Ureter (tissue), 1 donor: ENCODE results near the gene CETP. TPM values are rescaled to one million over a fixed set of nuclear protein-coding genes. Genes with fewer than 3 reads are reported as not detected.
"Not testable (repeated sequence)": the region's sequence is repeated elsewhere in the genome, so short reads cannot be mapped to it uniquely, and the experiment has no call there.

Experiments
- DNase-seq: peaks from one replicate; pipeline ENCODE4 v3.0.0-alpha.2; 2020; ENCODE audit warnings: low spot score
- total RNA-seq: library from RNA; stranded (reverse); gene quantifications from one replicate; pipeline ENCODE4 v1.2.4, GENCODE V29; 2023
- donor health status: DM: yes; HTN: yes; CAD: no.

The CETP gene
- total RNA-seq, 1 donor from 2014 or later: 0.42 TPM

DNA sequence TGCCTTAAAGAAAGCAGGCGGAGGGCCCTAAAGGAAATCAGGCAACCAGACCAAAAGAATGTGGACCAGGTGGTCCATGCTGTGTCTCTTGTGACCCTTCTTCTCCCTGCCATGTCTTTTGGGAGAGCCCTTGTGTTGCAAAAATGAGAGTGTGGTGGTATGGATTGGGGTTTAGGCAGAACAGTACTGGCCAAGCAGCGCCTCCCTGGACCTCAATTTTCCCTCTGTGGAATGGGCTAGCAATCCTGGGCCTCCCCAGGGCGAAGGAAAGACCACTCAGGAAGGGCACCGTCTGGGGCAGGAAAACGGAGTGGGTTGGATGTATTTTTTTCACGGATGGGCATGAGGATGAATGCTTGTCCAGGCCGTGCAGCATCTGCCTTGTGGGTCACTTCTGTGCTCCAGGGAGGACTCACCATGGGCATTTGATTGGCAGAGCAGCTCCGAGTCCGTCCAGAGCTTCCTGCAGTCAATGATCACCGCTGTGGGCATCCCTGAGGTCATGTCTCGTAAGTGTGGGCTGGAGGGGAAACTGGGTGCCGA is 20.1 kb downstream of the CETP start:
- DNase-seq: no peak

DNA sequence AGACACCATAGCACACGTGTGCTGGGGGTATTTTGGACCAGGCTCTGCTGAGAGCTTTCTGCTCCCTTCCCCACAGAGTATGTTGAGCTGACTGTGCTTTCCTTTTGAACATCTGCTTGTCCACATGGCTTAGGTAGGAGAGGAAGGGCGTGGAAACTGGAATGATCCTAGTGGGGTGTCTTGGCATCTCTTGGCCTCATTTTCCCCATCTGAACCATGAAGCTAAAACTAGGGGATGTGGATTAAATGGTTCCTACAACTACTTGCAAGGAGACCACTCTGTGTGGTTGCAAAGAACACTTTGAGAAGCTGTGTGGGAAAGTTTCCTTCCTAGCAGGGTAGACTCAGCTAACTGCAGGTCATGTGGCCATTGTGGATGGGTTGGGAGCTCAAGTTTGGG is 20.9 kb downstream of the CETP start:
- DNase-seq: no peak

- no peak for DNase-seq
Observed at GRCh38 chr16:56983211-56983751, 21.5 kb downstream of the CETP start.

DNA sequence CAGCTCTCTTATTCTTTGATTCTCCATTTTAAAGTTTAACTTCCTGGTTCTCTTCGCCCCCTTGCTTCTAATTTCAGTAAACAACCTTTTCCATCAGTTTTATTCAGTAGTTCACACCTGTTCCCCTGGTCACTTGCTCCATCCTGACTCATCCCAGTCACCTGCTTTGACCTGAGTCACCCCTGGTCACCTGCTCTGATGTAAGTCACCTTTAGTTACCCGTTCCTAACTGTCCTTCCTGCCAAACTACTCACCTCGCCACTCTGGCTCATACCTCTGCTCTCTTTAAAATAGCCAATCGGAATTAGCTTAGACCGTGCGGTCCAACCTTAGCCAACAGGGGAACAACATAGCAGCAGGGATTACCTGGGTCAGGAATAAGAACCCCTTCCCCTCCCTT is 22.9 kb downstream of the CETP start:
- DNase-seq: no peak

DNA sequence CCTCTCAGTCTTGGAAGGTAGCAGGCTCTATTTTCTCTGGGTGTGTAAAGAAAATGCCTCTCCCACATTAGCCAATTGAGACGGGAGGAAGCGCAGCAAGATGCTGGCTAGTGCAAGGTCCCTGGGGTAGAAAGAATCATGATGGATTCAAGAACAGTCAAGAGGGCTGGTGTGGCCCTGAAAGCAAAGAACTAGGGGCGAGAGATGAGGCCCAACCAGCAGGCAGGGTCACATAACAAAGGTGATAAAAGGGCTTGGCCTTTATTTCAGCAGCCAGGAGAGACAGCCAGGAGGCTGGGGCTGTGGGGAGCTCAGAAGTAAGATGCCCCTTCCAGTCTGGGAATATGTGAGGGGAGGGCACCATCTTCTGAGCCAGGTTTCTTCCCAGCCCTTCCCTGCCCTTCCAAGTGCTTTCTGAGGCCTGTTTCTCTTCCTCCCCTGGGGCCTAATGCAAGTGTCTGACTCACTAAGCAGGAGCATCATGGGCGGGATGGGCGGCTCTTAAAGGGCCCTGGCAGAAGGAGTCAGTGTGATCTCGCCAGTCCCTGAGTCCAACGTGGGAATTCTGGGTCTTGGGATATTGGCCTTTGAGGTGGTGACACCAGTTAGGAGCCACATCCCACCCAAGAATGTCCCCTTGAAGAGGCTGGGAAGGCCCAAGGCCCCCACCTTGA is 23.7 kb downstream of the CETP start:
- DNase-seq: peak; percentile 65

DNA sequence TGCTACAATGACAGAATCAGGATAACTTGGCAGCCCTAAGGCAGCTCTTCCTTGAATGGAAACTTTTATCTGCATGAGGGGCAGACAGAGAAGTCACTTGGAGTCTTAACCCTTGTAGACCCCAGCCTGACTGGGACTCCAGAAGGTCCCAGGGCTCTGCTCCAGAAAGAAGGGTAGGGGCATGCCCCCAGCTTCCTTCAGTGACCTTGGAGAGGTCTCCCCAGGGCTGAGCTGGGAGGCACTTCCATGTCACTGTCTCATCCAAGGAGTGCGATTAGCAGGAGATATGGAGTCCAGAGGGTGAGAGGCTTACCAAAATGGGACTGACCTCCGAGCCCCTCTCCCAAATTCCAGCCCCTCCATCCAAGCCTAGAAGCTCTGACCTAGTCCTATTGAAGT is 24.2 kb downstream of the CETP start:
- DNase-seq: no peak

GRCh38 chr16:56986361-56986760 is 24.6 kb downstream of the CETP start:
- DNase-seq: no peak

GRCh38 chr16:56986908-56987307 is 25.2 kb downstream of the CETP start:
- DNase-seq: not testable (repeated sequence)

DNA sequence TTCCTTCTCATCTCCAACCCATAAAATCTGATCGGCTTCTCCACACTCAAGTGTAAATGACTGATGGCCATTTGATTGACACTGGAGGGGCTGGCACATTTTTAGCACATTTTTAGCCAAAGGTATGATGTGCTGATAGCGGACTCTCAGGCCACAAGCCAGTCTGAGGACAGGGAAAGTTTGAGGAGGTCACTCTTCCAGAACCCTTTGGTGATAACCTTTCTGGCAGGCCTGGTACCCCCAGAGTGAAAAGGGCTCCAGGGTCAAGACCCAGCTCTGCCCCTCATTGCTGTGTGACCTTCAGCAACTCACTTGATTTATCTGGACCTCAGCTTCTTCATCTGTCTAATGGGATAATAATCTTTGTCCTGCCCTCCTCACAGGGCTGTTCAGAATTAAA is 25.9 kb downstream of the CETP start:
- no peak for DNase-seq

GRCh38 chr16:56988161-56988947 is 26.6 kb downstream of the CETP start:
- DNase-seq: no peak

GRCh38 chr16:56988948-56989945 is 27.5 kb downstream of the CETP start, which contains the start of gene NLRC5:
TSS of gene NLRC5 (plus strand) at chr16:56989557. CDS start at chr16:57020713, 31,156 bp downstream.
- DNase-seq: peak; percentile 88

DNA sequence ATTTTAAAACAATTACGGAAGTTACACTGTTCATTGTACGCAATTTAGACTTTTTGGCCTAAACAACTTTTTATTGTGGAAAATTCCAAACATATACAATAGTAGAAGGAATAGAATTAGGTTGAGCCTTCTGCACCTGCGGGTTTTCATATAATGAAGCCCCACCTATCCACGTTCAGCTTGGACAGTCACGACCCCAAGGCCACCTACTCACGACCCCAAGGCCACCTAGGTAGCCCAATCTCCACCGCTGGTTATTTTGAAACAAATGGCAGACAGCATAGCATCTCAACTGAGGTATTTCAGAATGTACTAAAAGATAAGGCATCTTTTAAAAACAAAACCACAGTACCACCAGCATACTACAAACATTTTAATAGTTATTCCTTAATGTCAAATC is 28.2 kb downstream of the CETP start:
- no peak for DNase-seq

DNA sequence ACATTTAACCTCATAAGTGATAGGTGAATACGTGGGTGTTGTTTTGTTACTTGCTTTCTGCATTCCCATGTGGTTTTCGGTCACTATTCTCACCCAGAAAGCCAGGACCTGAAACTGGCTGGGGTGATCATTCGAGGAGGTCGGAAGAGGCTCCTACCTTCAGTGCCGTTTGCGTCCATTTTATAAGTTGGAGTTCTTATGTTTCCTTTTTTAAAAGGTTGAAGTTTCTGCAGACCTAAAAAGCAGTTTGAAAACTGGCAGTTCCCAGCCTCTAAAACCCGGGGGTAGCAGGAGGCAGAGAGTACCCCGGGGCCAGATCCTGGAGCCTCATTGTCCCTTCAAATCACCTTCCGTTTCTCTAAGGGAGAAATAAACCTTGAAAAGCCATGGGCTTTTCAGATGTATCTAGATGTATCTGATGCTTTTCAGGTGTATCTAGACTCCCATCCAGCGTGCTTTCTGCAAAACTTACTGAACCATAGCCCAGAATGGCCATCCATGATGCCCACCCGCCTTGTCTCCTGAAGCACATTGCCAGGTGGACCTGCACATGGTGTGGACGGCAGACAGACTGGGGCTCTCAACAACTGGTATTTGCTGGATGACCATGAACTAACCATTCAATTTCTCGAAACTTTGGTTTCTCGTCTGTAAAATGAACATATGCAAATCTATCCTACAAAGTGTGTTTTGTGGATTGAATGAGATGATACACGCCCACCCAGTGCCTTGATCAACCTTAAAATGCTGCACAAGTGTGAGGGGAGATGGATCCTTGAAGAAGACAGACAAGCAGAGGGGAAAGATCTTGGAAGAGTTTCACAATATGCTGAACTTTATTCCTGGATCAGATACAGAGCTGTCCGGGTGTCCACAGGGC is 28.9 kb downstream of the CETP start:
- DNase-seq: no peak

DNA sequence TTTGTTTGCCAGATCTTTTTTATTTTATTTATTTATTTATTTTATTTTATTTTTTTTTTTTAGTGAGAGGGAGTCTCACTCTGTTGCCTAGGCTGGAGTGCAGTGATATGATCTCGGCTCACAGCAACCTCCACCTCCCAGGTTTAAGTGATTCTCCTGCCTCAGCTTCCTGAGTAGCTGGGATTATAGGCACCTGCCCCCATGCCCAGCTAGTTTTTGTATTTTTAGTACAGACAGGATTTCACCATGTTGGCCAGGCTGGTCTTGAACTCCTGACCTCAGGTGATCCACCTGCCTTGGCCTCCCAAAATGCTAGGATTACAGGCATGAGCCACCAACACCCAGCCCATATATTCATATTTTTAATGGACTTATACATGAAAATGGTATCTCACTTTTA is 30.7 kb downstream of the CETP start:
- DNase-seq: not testable (repeated sequence)

DNA sequence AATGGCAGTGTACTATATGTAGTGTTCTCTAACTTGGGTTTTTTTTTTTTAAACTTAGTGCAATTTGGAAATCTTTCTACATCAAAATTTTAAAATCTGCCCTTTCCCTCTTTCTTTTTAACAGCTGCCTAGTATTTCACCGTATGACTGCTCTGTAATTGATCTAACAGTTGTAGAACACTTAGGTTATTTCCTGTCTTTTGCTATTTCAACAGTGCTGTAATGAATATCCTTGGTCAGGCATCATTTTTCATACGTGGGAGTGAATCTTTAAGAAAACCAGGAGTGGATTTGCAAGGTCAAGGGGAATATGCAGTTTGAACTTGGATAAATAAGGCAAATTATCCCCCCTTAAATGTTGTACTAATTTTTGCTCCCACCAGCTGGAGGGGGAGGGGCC is 31.5 kb downstream of the CETP start:
- DNase-seq: no peak

GRCh38 chr16:56994311-56994710 is 32.6 kb downstream of the CETP start:
- DNase-seq: no peak

DNA sequence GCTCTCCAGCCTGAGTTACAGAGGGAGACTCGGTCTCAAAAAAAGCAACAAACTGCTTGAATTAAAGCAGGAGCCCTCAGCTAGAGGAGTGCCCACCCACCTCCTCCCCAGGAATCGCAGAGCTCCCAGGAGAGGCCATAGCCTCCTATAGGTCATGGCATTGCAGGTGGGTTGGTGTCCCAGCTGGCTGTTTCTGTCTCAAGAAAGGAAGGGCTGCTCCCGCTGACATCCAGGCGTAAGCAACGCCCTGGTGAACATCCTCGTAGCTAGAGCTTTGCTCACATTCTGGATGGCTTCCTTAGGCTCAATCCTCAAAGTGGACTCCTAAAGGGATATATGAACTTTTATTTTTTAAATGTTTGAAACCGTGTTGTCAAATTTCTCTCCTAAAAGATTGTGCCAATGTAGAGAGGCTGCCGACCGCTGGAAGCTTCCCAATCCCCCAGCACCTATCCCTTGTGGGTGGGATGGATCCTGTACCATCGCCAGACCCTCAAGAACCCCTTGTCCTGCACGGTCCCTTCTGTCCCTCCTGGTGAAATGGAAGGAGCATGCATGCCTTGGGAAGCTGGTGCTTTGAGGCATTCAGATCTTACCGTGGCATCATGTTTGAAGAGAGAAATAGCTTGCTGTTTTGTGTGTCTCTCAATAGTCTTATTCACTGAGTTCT is 33.5 kb downstream of the CETP start:
- DNase-seq: no peak

- DNase-seq: no peak
Observed at GRCh38 chr16:56997264-56997663, 35.5 kb downstream of the CETP start.

DNA sequence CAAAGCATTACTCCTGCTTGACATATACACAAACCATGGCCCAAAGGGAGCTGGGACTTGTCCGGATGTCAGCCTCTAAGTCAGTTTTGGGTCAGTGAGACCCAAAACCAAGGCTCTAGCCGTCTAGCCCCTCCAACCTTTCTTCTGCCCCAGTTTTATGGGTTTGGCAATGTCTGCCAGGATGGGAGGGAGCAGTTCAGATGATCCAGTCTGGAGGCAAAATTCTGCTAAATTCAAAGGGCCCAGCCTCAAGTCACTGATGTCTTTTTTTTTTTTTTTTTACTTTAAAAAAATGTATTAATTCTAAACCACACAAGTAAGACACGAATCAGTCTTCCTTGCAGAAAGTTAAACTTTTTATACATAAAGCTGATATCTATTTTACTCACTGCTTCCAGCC is 36.2 kb downstream of the CETP start:
- no peak for DNase-seq

DNA sequence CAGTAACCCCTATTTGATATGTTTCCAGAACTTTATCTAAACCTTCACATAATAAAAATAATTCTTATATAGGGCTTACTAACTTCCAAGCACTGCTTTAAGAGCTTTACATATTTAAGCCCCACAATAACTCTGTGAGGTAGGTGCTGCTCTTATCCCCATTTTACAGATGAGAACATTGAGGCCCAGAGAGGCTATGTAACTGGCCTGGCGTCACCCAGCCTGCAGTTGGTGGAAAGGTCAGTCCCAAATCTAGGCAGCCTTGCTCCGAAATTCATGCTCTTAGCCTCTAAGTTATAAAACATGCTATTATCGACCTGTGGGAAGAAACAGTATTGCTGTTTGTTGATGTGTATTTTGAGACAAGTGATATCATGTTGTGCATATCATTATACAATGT is 36.6 kb downstream of the CETP start:
- no peak for DNase-seq
